Activated CD8-positive, alpha-beta T cell treated with anti-CD3 and anti-CD28 coated beads for 36 hours (primary cell): ENCODE measurements around the gene SETD3. TPM values are rescaled to one million over a fixed set of nuclear protein-coding genes. Genes with fewer than 3 reads are reported as not detected.

Source experiments
- ATAC-seq: fragments of 200-7000 bp; cut with Tn5 transposase; one replicate; pipeline ENCODE4 v1.10.0; 2021; ENCODE audit warnings: mild to moderate bottlenecking, moderate library complexity
- CTCF ChIA-PET: fragments of 350-600 bp; sonication (Branson Sonifier 250); formaldehyde crosslinking; loops from one replicate; lab custom pipeline; 2021; ENCODE audit warnings: antibody characterized with exemption; lab: Charles Lee
- POLR2A ChIA-PET: fragments of 350-600 bp; sonication (Branson Sonifier 250); formaldehyde crosslinking; loops from one replicate; lab custom pipeline; 2021; ENCODE audit warnings: antibody characterized with exemption; lab: Charles Lee
- DNase-seq: peaks from one replicate; pipeline ENCODE4 v3.0.0-alpha.2; 2020
- H3K27ac Mint-ChIP-seq: one replicate; pipeline ENCODE4 v1.8.0; 2021; ENCODE audit warnings: mild to moderate bottlenecking, mixed read lengths
- H3K27me3 Mint-ChIP-seq: one replicate; pipeline ENCODE4 v1.8.0; 2021; ENCODE audit warnings: mixed read lengths
- H3K36me3 Mint-ChIP-seq: one replicate; pipeline ENCODE4 v1.8.0; 2021; ENCODE audit warnings: low read depth, mixed read lengths
- H3K4me1 Mint-ChIP-seq: one replicate; pipeline ENCODE4 v1.8.0; 2021; ENCODE audit warnings: low read depth, mixed read lengths
- H3K4me3 Mint-ChIP-seq: one replicate; pipeline ENCODE4 v1.8.0; 2021; ENCODE audit warnings: mild to moderate bottlenecking, moderate library complexity, mixed read lengths
- H3K9me3 Mint-ChIP-seq: one replicate; pipeline ENCODE4 v1.8.0; 2021; ENCODE audit warnings: mixed read lengths
- intact Hi-C: fragments of 100-400 bp; cut with micrococcal nuclease; formaldehyde crosslinking; loops from one replicate; pipeline ENCODE4 v1.10.0; 2022
- total RNA-seq, 2 experiments: library from RNA; stranded (reverse); gene quantifications; one replicate each; pipeline ENCODE4 v1.2.3, GENCODE V29; 2021
- TF ChIP-seq, protein P1 (sequence below): fragments of 200-600 bp; IDR thresholded peaks from one replicate; pipeline ENCODE4 v1.8.0; 2022; ENCODE audit warnings: antibody characterized with exemption, mild to moderate bottlenecking

The SETD3 gene
- total RNA-seq, 2 experiments from 2014 or later = 49.9 to 50.7 TPM

DNA sequence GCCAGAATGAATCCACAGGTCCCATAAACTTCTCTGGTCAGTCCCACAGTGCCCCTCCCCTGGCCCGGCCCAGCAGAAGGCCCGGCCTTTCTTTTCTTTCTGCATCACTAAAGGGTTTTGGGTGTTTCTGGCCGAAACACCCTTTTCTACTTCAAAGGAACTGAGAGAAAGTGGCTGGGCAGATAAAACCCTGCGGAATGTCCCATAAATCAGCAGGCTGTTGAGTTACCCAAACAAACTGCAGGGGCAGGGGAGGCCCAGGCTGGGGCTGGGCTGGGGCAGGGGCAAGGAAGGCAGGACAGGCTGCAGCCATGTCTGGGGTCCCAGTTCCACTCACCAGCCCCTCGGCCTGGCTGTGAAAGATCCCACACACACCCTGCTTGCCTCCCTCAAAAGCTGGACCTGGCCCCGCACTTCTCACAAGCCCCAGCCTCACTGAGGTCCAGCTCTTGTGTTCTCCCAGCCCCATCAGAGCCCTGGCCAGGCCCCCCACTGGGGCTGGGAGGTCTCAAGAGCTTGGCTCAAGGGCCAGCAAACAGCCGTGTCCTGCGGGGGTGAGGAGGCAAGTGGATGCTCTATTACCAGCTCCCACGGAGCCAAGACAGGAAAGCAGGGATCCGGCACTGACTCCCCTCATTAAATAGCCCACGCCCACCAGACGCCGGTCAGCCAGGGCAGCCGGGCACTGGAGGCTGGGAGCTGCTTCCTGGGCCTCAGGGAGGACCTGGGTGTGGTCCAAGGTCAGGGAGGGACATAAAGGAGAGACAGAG is 42.5 kb upstream of the SETD3 start:
- Mint-ChIP-seq H3K27me3 (no peaks in the 10 kb centered on the region), H3K27ac (no peak overlapping the region), H3K4me3 (no peak overlapping the region), H3K4me1 (peaks cover 9% of the 10 kb centered on the region), H3K36me3 (no peaks in the 10 kb centered on the region), H3K9me3 (no peaks in the 10 kb centered on the region)
- TF ChIP-seq, protein P1, sequence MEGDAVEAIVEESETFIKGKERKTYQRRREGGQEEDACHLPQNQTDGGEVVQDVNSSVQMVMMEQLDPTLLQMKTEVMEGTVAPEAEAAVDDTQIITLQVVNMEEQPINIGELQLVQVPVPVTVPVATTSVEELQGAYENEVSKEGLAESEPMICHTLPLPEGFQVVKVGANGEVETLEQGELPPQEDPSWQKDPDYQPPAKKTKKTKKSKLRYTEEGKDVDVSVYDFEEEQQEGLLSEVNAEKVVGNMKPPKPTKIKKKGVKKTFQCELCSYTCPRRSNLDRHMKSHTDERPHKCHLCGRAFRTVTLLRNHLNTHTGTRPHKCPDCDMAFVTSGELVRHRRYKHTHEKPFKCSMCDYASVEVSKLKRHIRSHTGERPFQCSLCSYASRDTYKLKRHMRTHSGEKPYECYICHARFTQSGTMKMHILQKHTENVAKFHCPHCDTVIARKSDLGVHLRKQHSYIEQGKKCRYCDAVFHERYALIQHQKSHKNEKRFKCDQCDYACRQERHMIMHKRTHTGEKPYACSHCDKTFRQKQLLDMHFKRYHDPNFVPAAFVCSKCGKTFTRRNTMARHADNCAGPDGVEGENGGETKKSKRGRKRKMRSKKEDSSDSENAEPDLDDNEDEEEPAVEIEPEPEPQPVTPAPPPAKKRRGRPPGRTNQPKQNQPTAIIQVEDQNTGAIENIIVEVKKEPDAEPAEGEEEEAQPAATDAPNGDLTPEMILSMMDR = no peak
- ChIA-PET POLR2A (interaction anchor here (0.6 to 1.2 kb wide), 2 partner anchors 23 to 28 kb away, joined by 3 read pairs; no protein-coding TSS in a partner anchor), CTCF (interaction anchor here (1.1 kb wide), 1 partner anchor 105 kb away, joined by 3 read pairs; no protein-coding TSS in a partner anchor)
- DNase-seq (no peak), ATAC-seq (no peak)
- intact Hi-C loops = loop anchor here (10.0 kb wide), 1 partner anchor 362 kb away; no protein-coding TSS in a partner anchor

DNA sequence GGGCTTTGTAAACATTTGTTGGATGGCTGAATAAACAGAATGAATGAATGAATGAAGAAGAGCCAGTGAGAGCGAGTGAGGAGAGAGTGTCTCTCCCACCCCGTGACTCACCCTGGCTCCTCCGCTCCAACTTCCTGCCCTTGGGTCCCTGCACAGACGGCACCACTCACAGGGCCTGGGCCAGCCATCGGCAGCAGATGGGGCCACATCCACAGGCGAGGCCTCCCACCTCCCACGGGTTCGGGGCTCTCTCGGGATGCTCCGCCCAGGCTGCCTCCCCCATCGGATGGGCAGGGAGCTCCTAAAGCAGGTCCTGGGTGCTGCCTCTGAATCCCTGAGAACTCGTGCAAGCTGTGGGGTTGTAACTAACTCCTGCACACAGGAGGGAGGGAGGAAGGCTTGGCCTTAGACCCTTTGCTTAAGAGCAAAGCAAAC is 41.8 kb upstream of the SETD3 start:
- DNase-seq (no peak), ATAC-seq (no peak)
- ChIA-PET POLR2A (no interaction called here), CTCF (interaction anchor here (1.1 to 1.3 kb wide), 2 partner anchors 106 kb away, joined by 3 to 4 read pairs; no protein-coding TSS in a partner anchor)
- intact Hi-C loops = loop anchor here (10.0 kb wide), 1 partner anchor 362 kb away; no protein-coding TSS in a partner anchor
- Mint-ChIP-seq H3K9me3 (no peaks in the 10 kb centered on the region), H3K4me3 (no peak overlapping the region), H3K27ac (no peak overlapping the region), H3K36me3 (no peaks in the 10 kb centered on the region), H3K27me3 (no peaks in the 10 kb centered on the region), H3K4me1 (peaks cover 9% of the 10 kb centered on the region)
- TF ChIP-seq, protein P1 = no peak

DNA sequence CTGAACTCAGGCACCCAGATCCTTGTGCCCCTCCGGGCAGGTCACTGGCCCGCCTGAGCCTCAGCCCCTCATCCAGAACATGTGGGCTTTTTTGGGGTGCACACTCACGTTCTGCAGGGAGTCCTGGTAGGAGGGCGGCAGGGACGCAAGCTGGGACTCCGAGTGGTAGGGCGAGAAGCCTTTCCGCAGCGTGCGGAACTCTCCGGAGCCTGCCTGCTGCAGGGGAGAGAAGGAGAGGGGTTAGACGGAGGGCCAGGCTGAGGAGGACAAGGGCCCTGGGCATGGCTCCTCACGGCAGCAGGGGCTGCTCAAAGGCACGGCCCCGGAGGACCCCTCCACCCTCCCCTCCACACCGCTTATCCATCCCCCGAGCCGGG is 41.4 kb upstream of the SETD3 start:
- ChIA-PET POLR2A (no interaction called here), CTCF (interaction anchor here (1.3 kb wide), 1 partner anchor 106 kb away, joined by 4 read pairs; no protein-coding TSS in a partner anchor)
- H3K36me3 Mint-ChIP-seq = no peaks in the 10 kb centered on the region
- no peak for ATAC-seq
- DNase-seq = no peak
- TF ChIP-seq, protein P1 = no peak
- H3K4me3 Mint-ChIP-seq = no peak overlapping the region
- intact Hi-C loops = loop anchor here (10.0 kb wide), 1 partner anchor 363 kb away; no protein-coding TSS in a partner anchor
- H3K27me3 Mint-ChIP-seq = no peaks in the 10 kb centered on the region
- peaks cover 9% of the 10 kb centered on the region for H3K4me1 Mint-ChIP-seq
- no peaks in the 10 kb centered on the region for H3K9me3 Mint-ChIP-seq
- H3K27ac Mint-ChIP-seq = no peak overlapping the region

DNA sequence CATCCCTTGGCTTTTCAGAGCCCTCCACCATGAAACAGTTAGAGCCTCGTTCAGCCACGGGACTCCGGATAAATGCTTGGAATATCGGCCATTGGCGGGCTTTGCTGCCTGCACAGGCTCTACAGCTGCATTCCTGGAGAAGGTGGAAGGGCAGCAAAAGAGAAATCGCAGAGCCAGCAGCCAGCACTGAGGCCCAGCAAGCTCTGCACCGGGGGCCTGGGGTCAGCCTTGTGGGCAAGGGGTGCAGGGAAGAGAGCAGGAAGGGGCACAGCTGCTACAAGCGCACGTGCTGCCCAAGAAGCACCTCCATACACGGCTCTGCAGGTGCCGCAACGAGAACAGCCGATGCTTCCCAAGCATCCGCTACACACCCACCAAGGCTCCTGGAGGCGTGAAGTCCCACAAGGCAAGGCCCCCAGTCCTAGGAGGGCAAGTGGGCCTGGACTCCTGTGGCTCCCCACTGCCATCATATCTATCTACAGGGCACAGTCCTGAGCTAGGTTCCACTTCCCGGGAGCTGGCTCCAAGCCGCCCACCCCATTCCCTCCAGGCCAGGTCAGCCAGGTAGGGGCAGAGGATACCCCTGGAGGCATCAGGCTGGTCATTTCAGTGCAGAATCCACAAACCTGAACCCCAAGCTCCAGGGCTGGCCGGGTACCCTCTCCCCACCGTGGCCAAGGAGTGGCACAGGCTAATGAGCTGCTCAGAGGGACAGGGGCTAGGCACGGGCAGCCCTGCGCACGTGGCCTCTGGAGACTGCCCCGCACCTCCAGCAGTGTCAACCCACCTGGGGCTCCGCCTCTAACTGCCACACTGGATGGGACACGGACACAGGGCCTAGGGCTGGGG is 40.7 kb upstream of the SETD3 start:
- no peak overlapping the region for H3K27ac Mint-ChIP-seq
- DNase-seq (no peak), ATAC-seq (no peak)
- intact Hi-C loops = loop anchor here (10.0 kb wide), 1 partner anchor 363 kb away; no protein-coding TSS in a partner anchor
- no peaks in the 10 kb centered on the region for H3K27me3 Mint-ChIP-seq
- no peaks in the 10 kb centered on the region for H3K9me3 Mint-ChIP-seq
- no peak overlapping the region for H3K4me3 Mint-ChIP-seq
- CTCF ChIA-PET = interaction anchor here (1.0 to 1.3 kb wide), 2 partner anchors 24 to 107 kb away, joined by 3 to 4 read pairs; no protein-coding TSS in a partner anchor
- POLR2A ChIA-PET = no interaction called here
- TF ChIP-seq, protein P1 = no peak
- H3K36me3 Mint-ChIP-seq = no peaks in the 10 kb centered on the region
- H3K4me1 Mint-ChIP-seq = peaks cover 9% of the 10 kb centered on the region
